GM18873 (cell line): Measurements from ENCODE around the gene ASIP.
"Not testable (repeated sequence)": the region's sequence is repeated elsewhere in the genome, so short reads cannot be mapped to it uniquely, and the experiment has no call there.

Source experiments
- ATAC-seq: cut with Tn5 transposase; IDR thresholded peaks from one replicate; pipeline ENCODE4 v1.9.1; 2021; ENCODE audit warnings: mild to moderate bottlenecking, moderate library complexity, moderate number of reproducible peaks; ENCODE audit not compliant: unreplicated experiment, low FRiP score

Gene ASIP

DNA sequence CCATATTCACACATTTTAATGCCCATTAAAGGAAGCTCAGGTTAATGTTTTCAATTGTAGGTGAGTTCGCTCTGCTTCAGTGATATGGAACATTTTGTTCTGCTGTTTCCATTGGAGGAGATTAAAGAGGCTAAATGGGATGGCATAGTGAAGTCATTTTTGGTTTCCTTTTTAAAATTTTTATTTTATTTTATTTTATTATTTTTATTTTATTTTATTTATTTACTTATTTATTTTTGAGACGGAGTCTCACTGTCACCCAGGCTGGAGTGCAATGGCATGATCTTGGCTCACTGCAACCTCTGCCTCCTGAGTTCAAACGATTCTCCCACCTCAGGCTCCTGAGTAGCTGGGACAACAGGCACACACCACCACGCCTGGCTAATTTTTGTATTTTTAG is 792 bp downstream of the ASIP start:
- not testable (repeated sequence) for ATAC-seq

DNA sequence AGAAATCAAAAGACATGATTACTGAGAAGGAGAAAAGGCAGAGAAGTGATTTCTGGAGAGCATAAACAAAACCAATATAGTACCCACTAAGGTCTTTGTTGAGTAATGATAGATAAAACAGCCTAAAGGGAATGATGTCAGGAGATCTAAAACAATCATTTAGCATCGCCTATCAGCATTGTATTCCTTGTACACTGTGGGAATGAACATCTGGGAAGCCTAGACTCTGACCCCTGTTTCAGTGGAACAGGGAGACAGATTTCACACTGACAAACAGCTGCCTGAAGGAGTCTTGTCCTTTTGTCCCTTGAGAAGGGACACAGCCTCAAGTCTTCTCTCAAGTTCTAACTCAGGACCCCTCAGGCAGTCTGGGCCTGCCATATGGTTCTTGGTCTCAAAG is 1.7 kb downstream of the ASIP start:
- ATAC-seq, result no peak

DNA sequence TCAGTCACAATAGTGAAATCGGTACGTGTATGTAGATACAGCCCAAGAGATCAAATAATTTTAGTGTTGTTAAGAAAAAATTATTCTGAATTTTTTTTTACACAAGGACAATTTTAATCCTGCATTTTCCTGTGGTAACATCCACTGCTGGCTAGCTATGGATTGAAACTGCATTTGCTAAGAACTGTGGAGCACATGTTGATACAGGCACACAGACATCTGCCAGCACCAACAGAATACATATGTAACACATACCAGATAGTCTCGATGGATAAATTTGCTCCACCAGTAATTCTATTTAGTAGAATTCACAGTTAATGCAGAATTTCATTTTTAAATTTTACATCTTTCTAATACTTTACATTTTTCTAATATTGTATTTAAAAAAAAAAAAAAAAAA is 2.2 kb downstream of the ASIP start:
- ATAC-seq, result no peak

DNA sequence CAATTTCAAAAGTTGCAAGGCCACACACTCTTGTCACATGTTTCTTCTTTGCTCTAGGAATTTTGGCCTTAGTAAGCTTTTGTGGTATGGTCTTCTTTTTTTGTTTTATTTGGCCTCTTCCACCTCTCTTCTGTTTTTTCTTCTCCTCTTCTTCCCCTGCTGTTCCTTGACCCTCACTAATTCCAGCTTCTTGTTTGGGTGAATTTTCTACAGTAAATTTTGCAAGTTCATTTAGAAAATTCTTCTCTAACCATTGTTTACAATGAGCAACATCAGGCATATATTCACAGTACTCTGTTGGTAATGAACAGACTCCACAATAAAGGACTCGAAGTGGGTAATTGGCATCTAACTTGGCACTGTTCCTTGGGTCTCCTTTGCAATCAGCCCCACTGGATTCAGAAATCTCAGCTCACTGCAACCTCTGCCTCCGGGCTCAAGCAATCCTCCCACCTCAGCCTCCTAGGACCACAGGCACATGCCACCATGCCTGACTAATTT is 5.0 kb downstream of the ASIP start:
- no peak for ATAC-seq

DNA sequence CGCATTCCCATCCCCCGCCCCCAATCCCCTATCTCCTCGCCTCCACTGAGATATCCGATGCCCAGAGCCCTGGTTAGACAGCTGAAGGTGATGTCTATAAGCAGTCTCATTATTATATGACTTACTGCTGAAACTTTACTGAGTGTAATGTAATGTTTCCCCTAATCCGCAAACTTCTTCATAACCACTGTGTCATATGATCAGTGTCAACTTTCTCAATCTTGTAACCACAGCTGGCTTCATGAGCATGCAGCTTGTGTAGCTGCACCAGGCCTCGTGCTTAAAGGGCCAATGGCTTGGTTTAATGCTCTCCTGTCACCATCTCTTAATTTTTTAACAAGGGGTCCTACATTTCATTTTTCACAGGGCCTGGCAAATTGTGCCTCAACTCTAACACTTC is 8.1 kb downstream of the ASIP start:
- no peak for ATAC-seq

DNA sequence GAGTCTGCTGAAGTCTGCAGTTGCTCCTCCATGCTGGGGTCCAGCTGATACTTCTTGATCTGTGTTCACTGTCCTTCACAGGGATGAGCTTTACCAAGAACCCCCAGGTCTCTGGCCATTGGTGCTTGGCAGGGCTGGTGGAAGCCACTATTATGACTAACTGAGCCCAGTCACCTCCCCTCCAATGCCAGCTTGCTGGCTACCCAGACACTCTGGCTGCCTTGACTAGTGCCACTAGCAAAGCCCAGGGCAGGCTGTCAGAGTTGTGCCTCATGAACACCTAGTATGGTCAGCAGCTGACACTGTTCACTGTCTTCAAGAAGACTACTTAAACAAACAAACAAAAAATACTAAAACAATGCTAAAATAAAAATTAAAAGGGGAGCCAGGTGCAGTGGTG is 8.8 kb downstream of the ASIP start:
- ATAC-seq, result no peak

DNA sequence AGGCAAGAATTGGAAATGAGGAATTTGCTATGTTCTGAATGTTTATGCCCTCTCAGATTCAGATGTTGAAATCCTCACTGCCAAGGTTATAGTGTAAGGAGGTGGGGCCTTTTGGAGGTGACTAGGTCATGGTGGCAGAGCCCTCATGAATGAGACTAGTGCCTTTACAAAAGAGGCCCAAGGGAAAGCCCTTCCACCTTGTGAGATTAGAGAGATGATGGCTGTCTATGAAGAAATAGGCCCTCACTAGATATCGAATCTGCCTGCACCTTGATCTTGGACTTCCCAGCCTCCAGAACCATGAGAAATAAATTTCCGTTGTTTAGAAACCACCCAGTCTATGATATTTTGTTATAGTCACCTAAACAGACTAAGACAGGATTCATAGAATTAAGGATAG is 10.4 kb downstream of the ASIP start:
- no peak for ATAC-seq

DNA sequence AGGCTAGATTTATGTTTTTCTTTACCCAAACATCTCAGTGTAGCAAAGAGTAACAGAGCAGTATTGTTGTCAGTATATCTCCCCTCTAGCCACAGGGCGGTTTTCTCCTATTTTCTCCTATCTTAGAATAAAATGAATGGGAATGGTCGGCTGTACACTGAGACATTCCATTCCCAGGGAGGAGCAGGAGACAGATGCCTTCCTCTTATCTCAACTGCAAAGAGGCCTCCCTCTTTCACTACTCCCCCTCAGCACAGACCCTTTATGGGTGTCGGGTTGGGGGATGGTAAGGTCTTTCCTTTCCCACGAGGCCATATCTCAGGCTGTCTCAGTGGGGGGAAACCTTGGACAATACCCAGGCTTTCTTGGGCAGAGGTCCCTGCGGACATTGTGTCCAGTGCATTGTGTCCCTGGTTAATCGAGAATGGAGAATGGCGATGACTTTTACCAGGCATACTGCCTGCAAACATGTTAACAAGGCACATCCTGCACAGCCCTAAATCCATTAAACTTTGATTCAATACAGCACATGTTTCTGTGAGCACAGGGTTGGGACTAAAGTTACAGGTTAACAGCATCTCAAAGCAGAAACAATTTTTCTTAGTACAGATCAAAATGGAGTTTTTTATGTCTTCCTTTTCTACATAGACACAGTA is 11.3 kb downstream of the ASIP start:
- not testable (repeated sequence) for ATAC-seq

DNA sequence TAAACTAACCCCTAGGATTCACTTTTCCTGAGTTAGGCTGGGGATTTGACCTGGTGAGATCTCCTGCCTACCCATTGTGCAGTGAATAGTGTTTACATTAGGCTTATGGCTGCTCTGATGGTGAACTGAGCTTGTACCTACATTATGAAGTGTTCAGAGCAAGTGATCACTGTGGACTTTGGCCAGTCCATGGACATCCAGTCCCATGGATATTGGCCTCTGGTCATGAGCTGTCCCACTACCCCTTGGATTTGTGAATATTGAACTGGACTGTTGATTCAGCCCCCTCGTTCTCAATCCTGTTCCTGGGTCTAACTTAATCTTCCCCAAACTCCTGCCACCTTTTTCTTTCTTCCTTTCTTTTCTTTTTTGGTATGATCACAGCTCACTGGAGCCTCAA is 13.8 kb downstream of the ASIP start:
- no peak for ATAC-seq

DNA sequence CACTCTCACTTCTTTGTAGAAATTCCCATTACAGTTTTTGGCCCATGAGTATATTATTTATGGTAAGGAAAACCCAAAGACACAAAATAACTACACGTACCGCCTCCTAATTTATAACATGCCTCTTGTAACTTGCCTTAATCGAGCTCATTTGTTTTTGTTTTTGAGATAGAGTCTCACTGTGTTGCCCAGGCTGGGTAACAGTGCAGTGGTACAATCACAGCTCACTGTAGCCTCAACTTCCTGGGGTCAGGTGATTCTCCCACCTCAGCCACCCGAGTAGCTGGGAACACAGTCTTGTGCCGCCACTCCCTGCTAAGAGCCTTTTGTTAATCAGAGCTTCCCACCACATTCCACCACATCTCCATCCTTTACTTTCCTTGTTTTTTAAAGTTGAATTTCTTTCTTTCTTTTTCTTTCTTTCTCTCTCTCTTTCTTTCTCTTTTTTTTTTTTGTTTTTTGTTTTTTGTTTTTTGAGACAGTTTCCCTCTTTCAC is 15.5 kb downstream of the ASIP start:
- ATAC-seq, result no peak

DNA sequence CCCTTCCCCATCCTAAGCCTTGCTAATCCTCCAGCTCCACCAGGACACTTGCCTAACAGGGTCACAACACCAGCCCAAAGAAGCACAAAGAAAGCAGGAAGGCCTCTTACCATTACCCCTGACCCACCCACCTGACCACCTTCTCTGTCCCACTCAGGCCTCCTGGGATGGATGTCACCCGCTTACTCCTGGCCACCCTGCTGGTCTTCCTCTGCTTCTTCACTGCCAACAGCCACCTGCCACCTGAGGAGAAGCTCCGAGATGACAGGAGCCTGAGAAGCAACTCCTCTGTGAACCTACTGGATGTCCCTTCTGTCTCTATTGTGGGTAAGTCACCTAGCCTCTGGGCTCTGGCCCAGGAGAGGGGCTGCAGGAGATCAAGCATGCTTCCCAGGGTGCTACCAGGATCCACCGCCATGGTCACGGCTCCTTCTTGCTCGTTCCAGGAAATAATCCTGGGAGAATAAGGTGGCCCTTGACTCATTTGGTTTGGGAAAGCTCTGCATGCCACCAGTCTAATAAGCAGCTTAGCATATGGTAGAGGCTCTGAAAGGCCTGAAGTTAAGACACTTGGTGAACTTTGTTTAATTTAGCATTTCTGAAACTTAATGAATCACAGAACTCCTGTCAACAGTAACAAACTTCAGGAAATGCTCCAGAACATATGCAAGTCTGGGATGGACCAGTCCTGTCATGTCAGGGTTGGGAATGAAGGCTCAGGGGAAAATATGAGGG is 19.2 kb downstream of the ASIP start:
- ATAC-seq, result no peak

DNA sequence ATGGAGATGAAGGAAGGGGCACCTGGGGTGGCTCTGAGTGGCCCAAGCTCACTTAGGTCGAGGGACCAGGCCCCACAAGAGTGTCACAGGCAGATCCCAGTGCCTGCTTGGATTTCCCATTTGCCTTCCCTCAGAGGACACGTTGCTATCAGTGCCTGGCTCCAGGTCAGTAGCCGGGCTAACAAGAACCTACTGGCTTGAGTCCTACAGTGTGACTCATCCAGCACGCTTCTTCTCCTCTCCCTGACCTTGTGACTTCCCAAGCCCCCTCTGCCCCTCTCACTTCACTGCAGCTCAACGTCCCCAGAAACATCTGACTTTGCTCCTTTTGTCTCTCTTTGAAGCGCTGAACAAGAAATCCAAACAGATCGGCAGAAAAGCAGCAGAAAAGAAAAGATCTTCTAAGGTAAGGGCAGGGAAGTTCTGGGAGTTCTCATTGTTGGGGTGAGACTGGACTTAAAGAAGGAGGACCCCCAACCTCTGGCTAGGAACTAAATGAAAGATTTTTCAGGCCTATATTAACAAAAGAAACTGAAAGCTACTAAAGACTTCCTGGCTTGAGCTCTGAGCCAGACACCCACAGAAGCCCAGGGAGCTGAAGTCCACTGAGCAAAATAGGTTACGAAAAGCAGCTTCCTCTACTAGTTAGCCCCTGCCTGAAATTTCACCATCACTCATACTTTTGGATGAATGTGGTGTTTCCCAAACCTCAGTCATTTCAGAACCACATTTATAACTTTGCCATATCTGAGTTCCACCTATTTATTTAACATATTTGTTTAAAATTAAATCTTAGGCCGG is 21.5 kb downstream of the ASIP start:
- ATAC-seq, result no peak

DNA sequence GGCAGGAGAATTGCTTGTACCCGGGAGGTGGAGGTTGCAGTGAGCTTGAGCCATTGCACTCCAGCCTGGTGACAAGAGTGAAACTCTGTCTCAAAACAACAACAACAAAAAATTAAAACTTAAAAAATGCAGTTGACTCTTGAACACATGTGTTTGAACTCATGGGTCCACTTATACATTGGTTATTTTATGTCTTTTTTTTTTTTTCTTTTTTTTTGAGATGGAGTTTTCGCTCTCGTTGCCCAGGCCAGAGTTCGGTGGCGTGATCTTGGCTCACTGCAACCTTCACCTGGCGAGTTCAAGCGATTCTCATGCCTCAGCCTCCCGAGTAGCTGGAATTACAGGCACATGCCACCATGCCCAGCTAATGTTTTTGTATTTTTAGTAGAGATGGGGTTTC is 22.2 kb downstream of the ASIP start:
- ATAC-seq, result not testable (repeated sequence)

DNA sequence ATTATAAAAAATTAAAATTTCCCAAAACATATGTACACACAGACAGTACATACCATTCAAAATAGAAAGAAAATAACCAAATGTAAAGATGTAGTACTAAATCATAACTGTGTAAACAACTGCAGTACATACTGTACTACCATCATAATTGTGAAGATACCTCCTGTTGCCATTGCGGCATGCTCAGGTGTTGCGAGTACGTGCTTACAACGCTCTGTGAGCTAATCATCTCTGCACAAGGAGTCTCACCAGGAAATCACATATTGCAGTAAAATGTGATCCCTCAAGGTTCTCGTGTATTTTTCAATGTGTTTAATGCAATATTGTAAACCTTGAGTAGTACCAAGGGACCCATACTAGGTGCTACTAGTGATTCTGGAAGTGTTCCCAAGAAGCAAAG is 22.9 kb downstream of the ASIP start:
- ATAC-seq, result no peak

DNA sequence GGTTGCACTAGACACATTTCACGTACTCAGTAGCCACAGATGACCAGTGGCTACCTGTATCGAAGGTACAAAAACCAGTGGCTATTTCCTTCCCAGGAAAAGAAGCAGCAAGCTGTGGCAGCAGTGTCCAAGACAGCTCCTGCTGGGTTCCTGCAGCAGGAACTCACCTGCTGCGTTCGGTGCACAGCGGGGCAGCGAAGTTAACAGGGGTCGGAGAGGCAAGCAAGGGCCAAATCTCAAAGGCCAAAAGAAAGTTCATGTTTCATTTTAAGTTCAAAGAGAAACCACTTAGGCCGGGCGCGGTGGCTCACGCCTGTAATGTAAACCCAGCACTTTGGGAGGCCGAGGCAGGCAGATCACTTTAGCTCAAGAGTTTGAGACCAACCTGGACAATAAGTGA is 26.9 kb downstream of the ASIP start:
- ATAC-seq, result no peak

DNA sequence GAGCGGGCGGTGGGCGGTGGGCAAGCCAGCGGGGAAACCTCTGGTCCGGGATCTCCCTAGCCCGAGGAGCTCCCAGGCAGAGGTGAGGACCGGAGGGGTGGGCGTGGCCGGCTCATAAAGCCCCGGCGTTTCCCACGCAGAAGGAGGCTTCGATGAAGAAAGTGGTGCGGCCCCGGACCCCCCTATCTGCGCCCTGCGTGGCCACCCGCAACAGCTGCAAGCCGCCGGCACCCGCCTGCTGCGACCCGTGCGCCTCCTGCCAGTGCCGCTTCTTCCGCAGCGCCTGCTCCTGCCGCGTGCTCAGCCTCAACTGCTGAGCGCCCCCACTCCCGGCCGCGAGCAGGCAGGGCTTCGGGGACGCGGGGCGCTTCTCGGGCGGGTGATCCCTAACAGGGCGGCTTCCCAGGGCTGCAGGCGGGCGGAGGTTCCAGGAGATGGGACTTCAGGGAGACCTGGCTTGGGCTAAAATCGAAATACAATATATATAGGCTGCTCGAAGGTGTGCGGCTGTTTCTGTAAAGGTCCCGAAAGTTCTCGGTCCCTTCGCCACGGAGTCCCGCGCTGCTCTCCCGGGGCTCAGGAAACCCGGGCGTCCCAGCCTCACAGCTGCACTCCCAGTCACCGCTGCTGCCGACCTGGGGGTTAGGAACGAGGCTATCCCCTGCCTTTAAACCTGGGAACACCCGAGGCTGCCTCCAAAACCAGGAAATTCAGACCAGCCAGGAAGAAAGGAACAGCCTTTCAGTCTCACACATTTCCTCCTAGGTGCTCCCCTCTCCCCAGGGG is 27.8 kb downstream of the ASIP start:
- no peak for ATAC-seq

DNA sequence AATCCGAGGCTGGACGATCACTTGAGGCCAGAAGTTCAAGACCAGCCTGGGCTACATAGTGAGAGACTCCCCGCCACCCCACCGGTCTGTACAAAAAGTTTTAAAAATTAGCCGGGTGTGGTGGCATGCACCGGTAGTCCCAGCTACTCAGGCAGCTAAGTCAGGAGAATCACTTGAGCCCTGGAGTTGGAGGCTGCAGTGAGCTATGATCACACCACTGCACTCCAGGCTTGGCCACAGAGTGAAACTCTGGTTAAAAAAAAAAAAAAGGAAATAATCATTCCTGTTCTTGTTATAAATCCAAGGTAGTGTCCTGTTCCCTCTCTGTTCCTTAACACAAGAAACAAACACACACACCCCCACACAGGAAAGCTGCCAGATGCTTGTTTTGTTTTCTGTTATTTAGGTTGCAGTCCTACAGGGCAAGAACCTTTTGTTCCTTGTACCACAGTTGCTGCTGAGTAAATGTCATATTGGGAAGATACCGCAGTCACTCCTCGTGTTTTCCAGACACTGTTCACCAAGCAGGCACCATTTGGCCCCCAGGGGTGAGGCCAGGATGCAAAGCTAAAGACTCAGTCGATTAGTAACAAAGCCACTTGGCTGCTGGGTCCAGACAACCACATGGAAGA is 28.9 kb downstream of the ASIP start:
- ATAC-seq, result no peak

DNA sequence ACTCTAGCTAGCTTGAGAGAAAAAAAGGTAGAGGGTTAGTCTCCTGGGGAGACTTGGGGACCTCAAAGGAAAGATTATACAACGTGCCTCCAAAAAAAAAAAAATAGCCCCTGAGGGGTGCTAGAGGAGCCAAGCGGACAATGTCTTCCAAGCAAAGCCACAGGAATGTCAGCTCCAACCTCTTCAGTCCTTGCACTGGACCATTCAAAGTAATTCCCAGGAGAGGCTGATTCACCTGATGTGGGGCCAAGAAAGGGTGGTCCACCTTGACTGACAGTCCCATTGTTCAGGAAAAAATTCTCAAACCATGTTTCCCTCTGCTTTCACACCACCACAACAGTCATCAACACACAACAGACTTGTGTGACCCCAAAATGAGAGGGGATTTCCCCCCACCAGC is 30.7 kb downstream of the ASIP start:
- ATAC-seq, result no peak

DNA sequence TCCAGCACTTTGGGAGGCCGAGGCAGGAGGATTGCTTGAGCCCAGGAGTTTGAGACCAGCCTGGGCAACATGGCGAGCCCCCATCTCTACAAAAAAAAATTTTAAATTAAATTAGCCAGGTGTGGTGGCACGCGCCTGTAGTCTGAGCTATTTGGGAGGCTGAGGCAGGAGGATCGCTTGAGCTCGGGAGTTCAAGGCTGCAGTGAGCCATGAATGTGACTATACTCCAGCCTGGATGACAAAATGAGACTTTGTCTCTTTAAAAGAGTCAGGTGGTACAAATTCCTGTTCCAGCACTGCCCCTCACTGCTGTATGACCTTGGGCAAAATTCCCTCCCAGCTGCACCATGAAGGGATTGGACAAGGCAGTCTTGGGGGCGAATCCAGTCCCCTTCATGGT is 33.5 kb downstream of the ASIP start:
- no peak for ATAC-seq

DNA sequence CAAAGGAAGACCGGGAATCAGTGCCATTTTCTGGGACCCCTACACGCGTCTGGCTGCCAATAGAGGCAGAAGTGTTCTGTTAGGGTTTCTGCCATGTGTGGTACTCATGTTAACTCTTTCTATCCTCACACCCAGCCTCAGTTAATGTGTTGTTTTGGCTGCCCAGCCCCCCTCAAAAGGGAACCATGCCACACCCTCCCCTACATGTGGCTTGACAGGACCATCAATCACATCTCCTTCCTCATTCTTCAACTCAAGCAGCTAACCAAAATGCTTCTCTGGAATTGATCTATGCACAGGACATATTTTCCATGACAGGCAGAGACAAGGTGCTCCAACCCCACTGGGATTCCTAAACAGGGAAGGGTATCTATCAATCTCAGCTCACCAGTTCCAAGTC is 40.0 kb downstream of the ASIP start:
- ATAC-seq, result no peak
